Nephron (organoid): ENCODE results near the gene PYGB.

ENCODE experiments used
- H3K27ac Mint-ChIP-seq, 3 experiments: 2 replicates each; pipeline ENCODE4 v1.8.0; 2020; ENCODE audit warnings: mixed read lengths in 3 of 3, mild to moderate bottlenecking in 2 of 3, moderate library complexity in 1 of 3
- H3K27me3 Mint-ChIP-seq: 2 replicates; pipeline ENCODE4 v1.8.0; 2021; ENCODE audit warnings: low read depth, mild to moderate bottlenecking, moderate library complexity, mixed read lengths
- H3K36me3 Mint-ChIP-seq: 2 replicates; pipeline ENCODE4 v1.8.0; 2020; ENCODE audit warnings: low read depth, mixed read lengths
- H3K4me1 Mint-ChIP-seq: 2 replicates; pipeline ENCODE4 v1.8.0; 2020; ENCODE audit warnings: mixed read lengths
- H3K4me3 Mint-ChIP-seq, 3 experiments: 2 replicates each; pipeline ENCODE4 v1.8.0; 2020; ENCODE audit warnings: mild to moderate bottlenecking in 3 of 3, mixed read lengths in 3 of 3, moderate library complexity in 2 of 3
- H3K9me3 Mint-ChIP-seq: 2 replicates; pipeline ENCODE4 v1.8.0; 2020; ENCODE audit warnings: mixed read lengths
- CTCF ChIP-seq, 3 experiments: fragments of 200-600 bp; sonication (generic); IDR thresholded peaks; one replicate each; pipeline ENCODE4 v1.5.0; 2021; ENCODE audit warnings: antibody characterized with exemption in 3 of 3; ENCODE audit not compliant: unreplicated experiment in 3 of 3

The PYGB gene

GRCh38 chr20:25244976-25245375, 2.9 kb upstream of the PYGB start:
- no peaks in the 10 kb centered on the region for H3K27me3 Mint-ChIP-seq
- no peaks in the 10 kb centered on the region for H3K36me3 Mint-ChIP-seq
- TF ChIP-seq CTCF (IDR thresholded peaks at IDR 0.05; ENCODE audit: unreplicated experiment in 3 of 3) = no peak
- no peaks in the 10 kb centered on the region for H3K9me3 Mint-ChIP-seq
- H3K4me3 Mint-ChIP-seq = peak overlapping the region; percentile 2 to 46 (median 30)
- H3K4me1 Mint-ChIP-seq = peaks cover 31% of the 10 kb centered on the region
- no peak overlapping the region for H3K27ac Mint-ChIP-seq

- H3K27me3 Mint-ChIP-seq = no peaks in the 10 kb centered on the region
- no peak for TF ChIP-seq CTCF (IDR thresholded peaks at IDR 0.05; ENCODE audit: unreplicated experiment in 3 of 3)
Observed at GRCh38 chr20:25245461-25245860, 2.4 kb upstream of the PYGB start.

GRCh38 chr20:25246182-25246999, 1.5 kb upstream of the PYGB start:
- Mint-ChIP-seq H3K4me3 (peak overlapping the region; percentile 91 to 96 (median 95)), H3K9me3 (no peaks in the 10 kb centered on the region), H3K4me1 (peaks cover 38% of the 10 kb centered on the region), H3K27me3 (no peaks in the 10 kb centered on the region), H3K27ac (peak overlapping the region in 1 of 3 experiments; percentile 84), H3K36me3 (peaks cover 4% of the 10 kb centered on the region)
- no peak for TF ChIP-seq CTCF (IDR thresholded peaks at IDR 0.05; ENCODE audit: unreplicated experiment in 3 of 3)

More at GRCh38 chr20:25245461-25245860, 2.4 kb upstream of the PYGB start:
- H3K4me1 Mint-ChIP-seq = peaks cover 36% of the 10 kb centered on the region
- H3K4me3 Mint-ChIP-seq = peak overlapping the region; percentile 22 to 46 (median 30)
- no peaks in the 10 kb centered on the region for H3K36me3 Mint-ChIP-seq
- H3K9me3 Mint-ChIP-seq = no peaks in the 10 kb centered on the region
- H3K27ac Mint-ChIP-seq = no peak overlapping the region

- peak overlapping the region; percentile 91 to 96 (median 95) for H3K4me3 Mint-ChIP-seq
Observed at GRCh38 chr20:25247000-25247517, 826 bp upstream of the PYGB start.

GRCh38 chr20:25247518-25247955, 348 bp upstream of the PYGB start:
- Mint-ChIP-seq H3K27ac (peak overlapping the region; percentile 77 to 92 (median 84)), H3K36me3 (peaks cover 4% of the 10 kb centered on the region), H3K4me3 (peak overlapping the region; percentile 95 to 96 (median 95)), H3K4me1 (peaks cover 42% of the 10 kb centered on the region), H3K27me3 (no peaks in the 10 kb centered on the region), H3K9me3 (no peaks in the 10 kb centered on the region)
- TF ChIP-seq CTCF (IDR thresholded peaks at IDR 0.05; ENCODE audit: unreplicated experiment in 3 of 3) = no peak

More at GRCh38 chr20:25247000-25247517, 826 bp upstream of the PYGB start:
- H3K9me3 Mint-ChIP-seq = no peaks in the 10 kb centered on the region
- TF ChIP-seq CTCF (IDR thresholded peaks at IDR 0.05; ENCODE audit: unreplicated experiment in 3 of 3) = peak; percentile 31 to 34 (median 34)
- H3K4me1 Mint-ChIP-seq = peaks cover 40% of the 10 kb centered on the region
- H3K27ac Mint-ChIP-seq = peak overlapping the region in 2 of 3 experiments; percentile 84 to 92
- H3K27me3 Mint-ChIP-seq = no peaks in the 10 kb centered on the region
- H3K36me3 Mint-ChIP-seq = peaks cover 4% of the 10 kb centered on the region
